DOHH2 (cell line): ENCODE results near the gene C5.
"Not testable (repeated sequence)": the region's sequence is repeated elsewhere in the genome, so short reads cannot be mapped to it uniquely, and the experiment has no call there.

ENCODE experiments used
- CTCF ChIP-seq: fragments of 200-600 bp; sonication (generic); IDR thresholded peaks from one replicate; pipeline ENCODE4 v1.5.1; 2014; ENCODE audit warnings: antibody characterized with exemption, mild to moderate bottlenecking, low read depth, low read length; ENCODE audit not compliant: poor library complexity, severe bottlenecking
- EZH2phosphoT487 ChIP-seq: fragments of 200-600 bp; sonication (generic); IDR thresholded peaks from 2 replicates; pipeline ENCODE4 v1.6.1; 2017; ENCODE audit warnings: borderline replicate concordance, mild to moderate bottlenecking, antibody characterized with exemption, low read length, moderate library complexity, mixed read lengths

GRCh38 chr9:121090743-121091142 lies 40.7 kb upstream of the C5 start:
- not testable (repeated sequence) for TF ChIP-seq EZH2phosphoT487, CTCF
